ENCODE results near the gene SOBP. TPM values are rescaled to one million over a fixed set of nuclear protein-coding genes. Genes with fewer than 3 reads are reported as not detected.
A peak's percentile ranks its signal among the peaks of the same experiment; 100 is the strongest.
"Not testable (repeated sequence)": the region's sequence is repeated elsewhere in the genome, so short reads cannot be mapped to it uniquely, and the experiment has no call there.

Gene SOBP
- polyA plus RNA-seq, 2 of the 4 experiments (the other 2 are of a cell fraction), result 0.18 to 0.53 TPM

- H3K4me2 ChIP-seq, result no peak overlapping the region
- H3K4me3 ChIP-seq, result no peak overlapping the region
- no peaks in the 10 kb centered on the region for H3K9me3 ChIP-seq
- no peaks in the 10 kb centered on the region for H3K4me1 ChIP-seq
- no peak overlapping the region for H3K27ac ChIP-seq
- FAIRE-seq, result no peak
- no peak for DNase-seq (ENCODE audit: low read depth in 1 of 2, low spot score in 1 of 2)
- 12% methylated on average over 1 of the region's 1 CpG for WGBS (ENCODE audit: missing lambda C conversion rate)
- no peak for TF ChIP-seq ZNF302 (CRISPR knock-in tag; IDR thresholded peaks at IDR 0.05)
- TF ChIP-seq TFCP2L1 (CRISPR knock-in tag; IDR thresholded peaks at IDR 0.05), result no peak
- TF ChIP-seq RFX5 (IDR thresholded peaks at IDR 0.05), result no peak
- TF ChIP-seq CBX8 (IDR thresholded peaks at IDR 0.05), result no peak
- TF ChIP-seq ATOH8 (CRISPR knock-in tag; IDR thresholded peaks at IDR 0.05; ENCODE audit: low read depth), result no peak
- no peak for TF ChIP-seq ZC3H11A (IDR thresholded peaks at IDR 0.05)
- no peak for TF ChIP-seq MAZ (IDR thresholded peaks at IDR 0.05; ENCODE audit: borderline replicate concordance, low read depth, low read length)
- CTCF ChIA-PET, result interaction anchor here (1.4 kb wide), 1 partner anchor 12 kb away, joined by 3 read pairs; no protein-coding TSS in a partner anchor
- POLR2A ChIA-PET, result no interaction called here
- ATAC-seq, result no peak
Measured at GRCh38 chr6:107470364-107470763, 19.6 kb upstream of the SOBP start.

- no peak overlapping the region for H3K4me3 ChIP-seq
- H3K27ac ChIP-seq, result no peak overlapping the region
- 43% methylated on average over 5 of the region's 5 CpGs for WGBS (ENCODE audit: missing lambda C conversion rate)
- no peaks in the 10 kb centered on the region for H3K9me3 ChIP-seq
- H3K4me1 ChIP-seq, result no peaks in the 10 kb centered on the region
- H3K4me2 ChIP-seq, result no peak overlapping the region
- POLR2A ChIA-PET, result interaction anchor here (1.3 kb wide), 1 partner anchor 14 kb away, joined by 5 read pairs; the partner anchor contains the start of gene PDSS2
- ATAC-seq (no peak), FAIRE-seq (no peak), DNase-seq (ENCODE audit: low read depth in 1 of 2, low spot score in 1 of 2) (no peak)
- CTCF ChIA-PET, result interaction anchor here (1.2 kb wide), 1 partner anchor 15 kb away, joined by 3 read pairs; no protein-coding TSS in a partner anchor
- no peak for TF ChIP-seq CBX8 (IDR thresholded peaks at IDR 0.05)
- TF ChIP-seq BCL3 (IDR thresholded peaks at IDR 0.05), result no peak
- TF ChIP-seq MAZ (IDR thresholded peaks at IDR 0.05; ENCODE audit: borderline replicate concordance, low read depth, low read length), result no peak
- TF ChIP-seq SMC3 (IDR thresholded peaks at IDR 0.05), result no peak
- no peak for TF ChIP-seq ESRRA (IDR thresholded peaks at IDR 0.05; ENCODE audit: borderline replicate concordance, low read length)
Measured at GRCh38 chr6:107473660-107474059, 16.3 kb upstream of the SOBP start.

- POLR2A ChIA-PET; H3K27ac ChIP-seq; H3K9me3 ChIP-seq; H3K4me1 ChIP-seq; ATAC-seq; H3K4me2 ChIP-seq; DNase-seq (ENCODE audit: low read depth in 1 of 2, low spot score in 1 of 2); CTCF ChIA-PET; H3K4me3 ChIP-seq; FAIRE-seq: not testable (repeated sequence)
- 51% methylated on average over 3 of the region's 3 CpGs for WGBS (ENCODE audit: missing lambda C conversion rate)
Measured at GRCh38 chr6:107475360-107475759, 14.6 kb upstream of the SOBP start.

- FAIRE-seq; H3K4me2 ChIP-seq; H3K27ac ChIP-seq; H3K4me3 ChIP-seq; H3K4me1 ChIP-seq; ATAC-seq; DNase-seq (ENCODE audit: low read depth in 1 of 2, low spot score in 1 of 2); POLR2A ChIA-PET; H3K9me3 ChIP-seq; CTCF ChIA-PET: not testable (repeated sequence)
- 15% methylated on average over 3 of the region's 3 CpGs for WGBS (ENCODE audit: missing lambda C conversion rate)
Measured at GRCh38 chr6:107475826-107476225, 14.1 kb upstream of the SOBP start.

GRCh38 chr6:107479089-107479690, 10.7 kb upstream of the SOBP start:
- Histone ChIP-seq H3K27ac (no peak overlapping the region), H3K9me3 (no peaks in the 10 kb centered on the region), H3K4me1 (no peaks in the 10 kb centered on the region), H3K4me3 (no peak overlapping the region), H3K4me2 (no peak overlapping the region)
- ATAC-seq (no peak), DNase-seq (ENCODE audit: low read depth in 1 of 2, low spot score in 1 of 2) (no peak), FAIRE-seq (no peak)
- POLR2A ChIA-PET, result no interaction called here
- CTCF ChIA-PET, result no interaction called here
- 23% methylated on average over 4 of the region's 4 CpGs for WGBS (ENCODE audit: missing lambda C conversion rate)
- no peak for TF ChIP-seq TFCP2L1 (CRISPR knock-in tag; IDR thresholded peaks at IDR 0.05)
- TF ChIP-seq MAFK (IDR thresholded peaks at IDR 0.05; ENCODE audit: partially characterized antibody), result no peak
- TF ChIP-seq ZSCAN20 (CRISPR knock-in tag; IDR thresholded peaks at IDR 0.05), result no peak
- TF ChIP-seq TP53 (CRISPR knock-in tag; IDR thresholded peaks at IDR 0.05), result no peak
- no peak for TF ChIP-seq POLR2A (IDR thresholded peaks at IDR 0.05; ENCODE audit: low read length)
- TF ChIP-seq FOSB (CRISPR knock-in tag; IDR thresholded peaks at IDR 0.05), result no peak
- peak; percentile 56; the same call in 1 of the 2 replicates for TF ChIP-seq CBX8 (IDR thresholded peaks at IDR 0.05)
- no peak for TF ChIP-seq PBX3 (IDR thresholded peaks at IDR 0.05)

Measured in A549 (cell line).